H9 (cell line): ENCODE measurements around the gene CHST13. TPM values are rescaled to one million over a fixed set of nuclear protein-coding genes. Genes with fewer than 3 reads are reported as not detected.

ENCODE experiments used
- DNase-seq: peaks from one replicate; pipeline ENCODE4 v3.0.0-alpha.2; 2017
- H2AFZ ChIP-seq: one replicate; pipeline ENCODE4 v1.6.1; 2013; ENCODE audit warnings: mild to moderate bottlenecking, low read length, control low read depth, moderate library complexity
- H2AK5ac ChIP-seq: 2 replicates; pipeline ENCODE4 v1.6.1; 2013; ENCODE audit warnings: low read length, control low read depth, mixed read lengths; ENCODE audit not compliant: insufficient read length
- H2BK120ac ChIP-seq: one replicate; pipeline ENCODE4 v1.6.1; 2013; ENCODE audit warnings: low read depth, mild to moderate bottlenecking, low read length, control low read depth, inconsistent platforms; ENCODE audit not compliant: poor library complexity, severe bottlenecking
- H2BK12ac ChIP-seq: 2 replicates; pipeline ENCODE4 v1.6.1; 2013; ENCODE audit warnings: low read length, control low read depth, mixed read lengths, low read depth; ENCODE audit not compliant: insufficient read length
- H2BK15ac ChIP-seq: 2 replicates; pipeline ENCODE4 v1.6.1; 2013; ENCODE audit warnings: low read depth, low read length, control low read depth
- H2BK20ac ChIP-seq: one replicate; pipeline ENCODE4 v1.6.1; 2013; ENCODE audit warnings: low read depth, mild to moderate bottlenecking, low read length, control low read depth, inconsistent platforms; ENCODE audit not compliant: poor library complexity, severe bottlenecking
- H2BK5ac ChIP-seq: 2 replicates; pipeline ENCODE4 v1.6.1; 2013; ENCODE audit warnings: low read length, control low read depth, mixed read lengths; ENCODE audit not compliant: insufficient read length
- H3K14ac ChIP-seq: 2 replicates; pipeline ENCODE4 v1.6.1; 2013; ENCODE audit warnings: low read length, control low read depth; ENCODE audit not compliant: insufficient read depth
- H3K18ac ChIP-seq: 2 replicates; pipeline ENCODE4 v1.6.1; 2013; ENCODE audit warnings: low read depth, mild to moderate bottlenecking, mixed read lengths, low read length, control low read depth; ENCODE audit not compliant: insufficient read length
- H3K23ac ChIP-seq: 2 replicates; pipeline ENCODE4 v1.6.1; 2013; ENCODE audit warnings: low read length, control low read depth, mixed read lengths, low read depth; ENCODE audit not compliant: insufficient read length
- H3K23me2 ChIP-seq: 2 replicates; pipeline ENCODE4 v1.6.1; 2013; ENCODE audit warnings: low read depth, mild to moderate bottlenecking, mixed read lengths, low read length, control low read depth; ENCODE audit not compliant: insufficient read length, poor library complexity, severe bottlenecking
- H3K27ac ChIP-seq: 2 replicates; pipeline ENCODE4 v1.5.1; 2013; ENCODE audit warnings: low read length, control low read depth, mixed read lengths, low read depth; ENCODE audit not compliant: insufficient read length
- H3K27me3 ChIP-seq: 2 replicates; pipeline ENCODE4 v1.6.1; 2013; ENCODE audit warnings: low read length, control low read depth, inconsistent platforms; ENCODE audit not compliant: insufficient read depth
- H3K4ac ChIP-seq: 2 replicates; pipeline ENCODE4 v1.6.1; 2013; ENCODE audit warnings: low read depth, mild to moderate bottlenecking, control low read depth, inconsistent platforms, low read length, moderate library complexity
- H3K4me1 ChIP-seq: 2 replicates; pipeline ENCODE4 v1.6.1; 2013; ENCODE audit warnings: low read length, control low read depth, inconsistent platforms; ENCODE audit not compliant: insufficient read depth
- H3K4me2 ChIP-seq: 2 replicates; pipeline ENCODE4 v1.6.1; 2013; ENCODE audit warnings: low read length, control low read depth, mixed read lengths; ENCODE audit not compliant: insufficient read length, insufficient read depth
- H3K56ac ChIP-seq: 2 replicates; pipeline ENCODE4 v1.6.1; 2013; ENCODE audit warnings: low read depth, mild to moderate bottlenecking, mixed read lengths, low read length, control low read depth; ENCODE audit not compliant: insufficient read length
- H3K79me1 ChIP-seq: 2 replicates; pipeline ENCODE4 v1.6.1; 2013; ENCODE audit warnings: low read depth, mild to moderate bottlenecking, moderate library complexity, low read length, control low read depth, inconsistent platforms; ENCODE audit not compliant: insufficient read depth, poor library complexity, severe bottlenecking
- H3K79me2 ChIP-seq: 2 replicates; pipeline ENCODE4 v1.6.1; 2013; ENCODE audit warnings: low read length, control low read depth, inconsistent platforms; ENCODE audit not compliant: insufficient read depth
- H3K9ac ChIP-seq: 2 replicates; pipeline ENCODE4 v1.6.1; 2013; ENCODE audit warnings: low read length, control low read depth, mixed read lengths; ENCODE audit not compliant: insufficient read length; ENCODE audit errors: extremely low read depth
- H3K9me3 ChIP-seq: one replicate; pipeline ENCODE4 v1.6.1; 2013; ENCODE audit warnings: low read depth, low read length, inconsistent platforms; ENCODE audit not compliant: control insufficient read depth
- H3T11ph ChIP-seq: one replicate; pipeline ENCODE4 v1.6.1; 2013; ENCODE audit warnings: mild to moderate bottlenecking, low read length, control low read depth, inconsistent platforms
- H4K20me1 ChIP-seq: one replicate; pipeline ENCODE4 v1.6.1; 2013; ENCODE audit not compliant: control insufficient read depth, insufficient read length, insufficient read depth
- H4K5ac ChIP-seq: 2 replicates; pipeline ENCODE4 v1.6.1; 2013; ENCODE audit warnings: low read depth, mild to moderate bottlenecking, mixed read lengths, low read length, control low read depth; ENCODE audit not compliant: insufficient read length
- H4K8ac ChIP-seq: replicated peaks from 2 replicates; pipeline ENCODE4 v1.6.1; 2013; ENCODE audit warnings: low read length, control low read depth, mixed read lengths, low read depth; ENCODE audit not compliant: insufficient read length
- H4K91ac ChIP-seq: 2 replicates; pipeline ENCODE4 v1.6.1; 2013; ENCODE audit warnings: low read depth, mild to moderate bottlenecking, moderate library complexity, mixed read lengths, low read length, control low read depth; ENCODE audit not compliant: insufficient read length
- H3K27ac Mint-ChIP-seq, 3 experiments: 2 replicates in 2 of 3; 3 replicates in 1 of 3; pipeline ENCODE4 v1.8.0; 2020 to 2021; ENCODE audit warnings: mixed read lengths in 3 of 3, mild to moderate bottlenecking in 1 of 3, moderate library complexity in 1 of 3
- H3K27me3 Mint-ChIP-seq: 2 replicates; pipeline ENCODE4 v1.8.0; 2021; ENCODE audit warnings: low read depth, mild to moderate bottlenecking, moderate library complexity, mixed read lengths
- H3K36me3 Mint-ChIP-seq, 3 experiments: 2 replicates in 2 of 3; 3 replicates in 1 of 3; pipeline ENCODE4 v1.8.0; 2020 to 2021; ENCODE audit warnings: low read depth in 3 of 3, mixed read lengths in 3 of 3; ENCODE audit not compliant: insufficient read depth in 1 of 3
- H3K4me1 Mint-ChIP-seq, 2 experiments: 2 replicates each; pipeline ENCODE4 v1.8.0; 2020; ENCODE audit warnings: mixed read lengths in 2 of 2
- H3K4me3 Mint-ChIP-seq, 2 experiments: 2 replicates in 1 of 2; 3 replicates in 1 of 2; pipeline ENCODE4 v1.8.0; 2020 to 2021; ENCODE audit warnings: mild to moderate bottlenecking in 2 of 2, mixed read lengths in 2 of 2, moderate library complexity in 1 of 2
- H3K9me3 Mint-ChIP-seq, 2 experiments: 2 replicates in 1 of 2; 3 replicates in 1 of 2; pipeline ENCODE4 v1.8.0; 2020; ENCODE audit warnings: mild to moderate bottlenecking in 2 of 2, mixed read lengths in 2 of 2, moderate library complexity in 1 of 2
- CTCF ChIP-seq: fragments of 200-600 bp; sonication (generic); conservative IDR thresholded peaks from 3 replicates; pipeline ENCODE4 v1.8.0; 2021; ENCODE audit warnings: antibody characterized with exemption, mild to moderate bottlenecking
- WGBS: extraction: QIAGEN DNeasy Blood & Tissue Kit; methylation state at CpG from one replicate; pipeline ENCODE4 v1.1.7; 2013; ENCODE audit warnings: missing lambda C conversion rate, low lambda C conversion rate, mixed read lengths; ENCODE audit not compliant: insufficient read length; ENCODE audit errors: extremely low coverage; 5-methylcytosine and 5-hydroxymethylcytosine counted together
- total RNA-seq: library from RNA; stranded (reverse); gene quantifications from 2 replicates; pipeline ENCODE4 v1.2.1, GENCODE V29; 2021

The CHST13 gene
- total RNA-seq, 1 experiment from 2014 or later = 0.85 TPM

- no peak overlapping the region for H2BK20ac ChIP-seq
- H3K36me3 Mint-ChIP-seq = peaks cover 0 to 3% (median 0%) of the 10 kb centered on the region in 3 experiments; a peak in 2 of 7 replicates
- H2BK15ac ChIP-seq = no peak overlapping the region
- no CpG with 5 or more reads among the region's 9 CpGs for WGBS
- no peak overlapping the region for H4K8ac ChIP-seq
- no peak overlapping the region for H2AK5ac ChIP-seq
- H3K4me1 ChIP-seq = no peaks in the 10 kb centered on the region
- no peak for TF ChIP-seq CTCF
- H4K91ac ChIP-seq = no peak overlapping the region
- no peak overlapping the region for H3K23ac ChIP-seq
- H2AFZ ChIP-seq = no peak overlapping the region
- H3K56ac ChIP-seq = no peak overlapping the region
- H3K9me3 Mint-ChIP-seq = no peaks in the 10 kb centered on the region
- H3K27ac Mint-ChIP-seq = no peak overlapping the region
- peak; percentile 18 for DNase-seq
- no peak overlapping the region for H3K14ac ChIP-seq
- H2BK12ac ChIP-seq = no peak overlapping the region
- no peaks in the 10 kb centered on the region for H3K79me2 ChIP-seq
- H3K4ac ChIP-seq = no peak overlapping the region
- H2BK120ac ChIP-seq = no peak overlapping the region
- no peaks in the 10 kb centered on the region for H3K23me2 ChIP-seq
- no peaks in the 10 kb centered on the region for H3K4me1 Mint-ChIP-seq
- no peak overlapping the region for H4K5ac ChIP-seq
- no peak overlapping the region for H3K4me3 Mint-ChIP-seq
- H3K18ac ChIP-seq = no peak overlapping the region
- no peak overlapping the region for H2BK5ac ChIP-seq
- peaks cover 3% of the 10 kb centered on the region for H4K20me1 ChIP-seq
- peaks cover 8% of the 10 kb centered on the region for H3K27me3 Mint-ChIP-seq
- no peak overlapping the region for H3K9ac ChIP-seq
- no peaks in the 10 kb centered on the region for H3K79me1 ChIP-seq
- H3T11ph ChIP-seq = no peak overlapping the region
- no peaks in the 10 kb centered on the region for H3K9me3 ChIP-seq
- H3K27me3 ChIP-seq = no peaks in the 10 kb centered on the region
- H3K4me2 ChIP-seq = no peak overlapping the region
- no peak overlapping the region for H3K27ac ChIP-seq
These were observed 14.4 kb downstream of the CHST13 start for GRCh38 chr3:126538316-126538715.
